ENCODE measurements around the gene SLC24A5. TPM values are rescaled to one million over a fixed set of nuclear protein-coding genes. Genes with fewer than 3 reads are reported as not detected.

SLC24A5 gene
- total RNA-seq (ENCODE audit: low replicate concordance): 0.65 TPM in 1 of 2 replicates, not detected in the other

DNA sequence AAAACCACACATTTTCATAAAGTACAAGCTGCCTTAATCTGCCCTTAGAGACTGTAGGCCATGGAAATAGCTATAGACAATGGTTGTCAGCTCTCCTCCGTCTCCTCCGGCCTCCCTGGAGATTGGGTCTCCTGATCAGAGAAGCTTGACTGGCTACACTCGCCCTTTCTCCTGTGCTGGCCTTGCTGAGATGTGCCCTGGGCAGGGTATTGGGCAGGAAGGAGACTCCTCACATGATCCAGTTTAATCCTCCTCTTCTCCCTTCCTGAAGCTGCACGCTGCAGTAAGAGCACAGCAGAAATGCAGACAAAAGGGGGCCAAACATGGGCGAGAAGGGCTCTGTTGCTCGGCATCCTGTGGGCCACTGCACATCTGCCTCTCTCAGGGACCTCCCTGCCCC, at the start of gene SLC24A5:
SLC24A5 (plus strand) TSS at position 246 of the 400 bp plus-strand sequence; CDS start at position 301, 55 bp downstream.
- H3K4me3 Mint-ChIP-seq: no peak within 1 kb of the TSS
- Histone ChIP-seq H3K79me2 (ENCODE audit: low read depth) (no peaks in the 10 kb centered on the region), H3K27ac (no peak within 1 kb of the TSS), H3K9me3 (ENCODE audit: low read depth) (no peaks in the 10 kb centered on the region), H3F3A (ENCODE audit: low read depth) (no peaks in the 10 kb centered on the region), H3K4me1 (peaks cover 13% of the 10 kb centered on the region), H3K4me2 (peak within 1 kb of the TSS; percentile 15), H4K20me1 (ENCODE audit: low read depth) (no peaks in the 10 kb centered on the region), H3K36me3 (no peaks in the 10 kb centered on the region), H2AFZ (replicated peaks) (peak within 1 kb of the TSS; percentile 94), H3K27me3 (no peaks in the 10 kb centered on the region), H3K9ac (no peak within 1 kb of the TSS), H3K4me3 (no peak within 1 kb of the TSS)
- no peaks in the 10 kb centered on the region for H3K36me3 Mint-ChIP-seq
- peak within 1 kb of the TSS; percentile 85 for H3K27ac Mint-ChIP-seq
- no peak for DNase-seq (ENCODE audit: low spot score)
- TF ChIP-seq EZH2 (IDR thresholded peaks at IDR 0.05): no peak
- TF ChIP-seq EZH2phosphoT487 (IDR thresholded peaks at IDR 0.05): no peak
- TF ChIP-seq, protein P1, sequence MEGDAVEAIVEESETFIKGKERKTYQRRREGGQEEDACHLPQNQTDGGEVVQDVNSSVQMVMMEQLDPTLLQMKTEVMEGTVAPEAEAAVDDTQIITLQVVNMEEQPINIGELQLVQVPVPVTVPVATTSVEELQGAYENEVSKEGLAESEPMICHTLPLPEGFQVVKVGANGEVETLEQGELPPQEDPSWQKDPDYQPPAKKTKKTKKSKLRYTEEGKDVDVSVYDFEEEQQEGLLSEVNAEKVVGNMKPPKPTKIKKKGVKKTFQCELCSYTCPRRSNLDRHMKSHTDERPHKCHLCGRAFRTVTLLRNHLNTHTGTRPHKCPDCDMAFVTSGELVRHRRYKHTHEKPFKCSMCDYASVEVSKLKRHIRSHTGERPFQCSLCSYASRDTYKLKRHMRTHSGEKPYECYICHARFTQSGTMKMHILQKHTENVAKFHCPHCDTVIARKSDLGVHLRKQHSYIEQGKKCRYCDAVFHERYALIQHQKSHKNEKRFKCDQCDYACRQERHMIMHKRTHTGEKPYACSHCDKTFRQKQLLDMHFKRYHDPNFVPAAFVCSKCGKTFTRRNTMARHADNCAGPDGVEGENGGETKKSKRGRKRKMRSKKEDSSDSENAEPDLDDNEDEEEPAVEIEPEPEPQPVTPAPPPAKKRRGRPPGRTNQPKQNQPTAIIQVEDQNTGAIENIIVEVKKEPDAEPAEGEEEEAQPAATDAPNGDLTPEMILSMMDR (IDR thresholded peaks at IDR 0.05): no peak
- H3K9me3 Mint-ChIP-seq: no peaks in the 10 kb centered on the region
- no peaks in the 10 kb centered on the region for H3K27me3 Mint-ChIP-seq (ENCODE audit: insufficient read depth, low read depth)
- H3K4me1 Mint-ChIP-seq: peaks cover 30% of the 10 kb centered on the region

DNA sequence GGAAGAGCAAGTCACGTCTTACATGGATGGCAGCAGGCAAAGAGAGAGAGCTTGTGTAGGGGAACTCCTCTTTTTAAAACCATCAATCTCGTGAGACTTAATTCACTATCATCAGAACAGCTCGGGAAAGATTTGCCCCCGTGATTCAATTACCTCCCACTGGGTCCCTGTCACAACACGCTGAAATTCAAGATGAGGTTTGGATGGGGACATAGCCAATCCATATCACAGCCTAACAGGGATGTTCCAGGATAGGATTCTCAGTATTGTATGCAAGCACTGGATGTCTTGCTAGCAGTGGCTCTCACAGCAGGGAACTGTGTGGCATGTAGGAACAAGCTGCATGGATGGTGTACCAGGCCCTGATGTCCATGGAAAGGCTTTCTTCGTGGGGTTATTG, 47.8 kb upstream of the SLC24A5 start:
- H3K4me1 ChIP-seq: no peaks in the 10 kb centered on the region
- no peak for TF ChIP-seq EZH2phosphoT487 (IDR thresholded peaks at IDR 0.05)
- no peak for TF ChIP-seq EZH2 (IDR thresholded peaks at IDR 0.05)
- H3K27me3 ChIP-seq: no peaks in the 10 kb centered on the region
- no peaks in the 10 kb centered on the region for H3K36me3 ChIP-seq
- Mint-ChIP-seq H3K36me3 (no peaks in the 10 kb centered on the region), H3K9me3 (peaks cover 19% of the 10 kb centered on the region), H3K27ac (no peak overlapping the region), H3K4me3 (no peak overlapping the region), H3K4me1 (peaks cover 10% of the 10 kb centered on the region), H3K27me3 (ENCODE audit: insufficient read depth, low read depth) (peaks cover 7% of the 10 kb centered on the region)
- no peak for DNase-seq (ENCODE audit: low spot score)
- no peak overlapping the region for H2AFZ ChIP-seq (replicated peaks)
- H3K9me3 ChIP-seq (ENCODE audit: low read depth): no peaks in the 10 kb centered on the region
- H3K4me3 ChIP-seq: no peak overlapping the region
- no peaks in the 10 kb centered on the region for H3F3A ChIP-seq (ENCODE audit: low read depth)
- H3K27ac ChIP-seq: no peak overlapping the region
- H3K4me2 ChIP-seq: no peak overlapping the region
- no peaks in the 10 kb centered on the region for H3K79me2 ChIP-seq (ENCODE audit: low read depth)
- H3K9ac ChIP-seq: no peak overlapping the region
- H4K20me1 ChIP-seq (ENCODE audit: low read depth): no peaks in the 10 kb centered on the region

DNA sequence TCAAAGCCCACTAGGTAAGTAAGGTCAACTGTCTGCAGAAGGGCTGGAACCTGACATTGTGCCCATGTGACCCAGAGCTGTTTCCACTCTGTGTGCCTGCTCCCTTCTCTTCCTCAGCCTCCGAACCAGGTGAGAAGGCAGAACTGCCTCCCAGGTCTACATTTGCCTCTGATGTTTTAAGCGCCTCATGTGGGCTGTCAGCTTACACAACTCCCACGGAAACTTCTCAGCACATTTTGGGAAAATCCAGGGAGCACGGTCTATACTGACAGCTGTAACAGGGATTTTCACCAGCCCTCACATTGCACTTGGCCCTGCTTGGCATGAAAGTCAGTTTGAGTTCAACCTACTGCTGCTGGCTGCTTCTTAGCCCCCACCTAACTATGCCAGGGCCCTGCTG, 46.9 kb upstream of the SLC24A5 start:
- Histone ChIP-seq H3K79me2 (ENCODE audit: low read depth) (no peaks in the 10 kb centered on the region), H3K4me2 (no peak overlapping the region), H3K27me3 (no peaks in the 10 kb centered on the region), H3K27ac (no peak overlapping the region), H4K20me1 (ENCODE audit: low read depth) (no peaks in the 10 kb centered on the region), H3K9ac (no peak overlapping the region), H3K36me3 (no peaks in the 10 kb centered on the region), H3K4me3 (no peak overlapping the region), H3F3A (ENCODE audit: low read depth) (no peaks in the 10 kb centered on the region), H3K4me1 (no peaks in the 10 kb centered on the region), H2AFZ (replicated peaks) (no peak overlapping the region), H3K9me3 (ENCODE audit: low read depth) (no peaks in the 10 kb centered on the region)
- TF ChIP-seq, protein P1 (IDR thresholded peaks at IDR 0.05): no peak
- TF ChIP-seq EZH2 (IDR thresholded peaks at IDR 0.05) (no peak), EZH2phosphoT487 (IDR thresholded peaks at IDR 0.05) (no peak)
- Mint-ChIP-seq H3K27ac (no peak overlapping the region), H3K27me3 (ENCODE audit: insufficient read depth, low read depth) (peaks cover 7% of the 10 kb centered on the region), H3K4me3 (no peak overlapping the region), H3K4me1 (peaks cover 10% of the 10 kb centered on the region), H3K9me3 (peaks cover 19% of the 10 kb centered on the region), H3K36me3 (no peaks in the 10 kb centered on the region)
- no peak for DNase-seq (ENCODE audit: low spot score)

DNA sequence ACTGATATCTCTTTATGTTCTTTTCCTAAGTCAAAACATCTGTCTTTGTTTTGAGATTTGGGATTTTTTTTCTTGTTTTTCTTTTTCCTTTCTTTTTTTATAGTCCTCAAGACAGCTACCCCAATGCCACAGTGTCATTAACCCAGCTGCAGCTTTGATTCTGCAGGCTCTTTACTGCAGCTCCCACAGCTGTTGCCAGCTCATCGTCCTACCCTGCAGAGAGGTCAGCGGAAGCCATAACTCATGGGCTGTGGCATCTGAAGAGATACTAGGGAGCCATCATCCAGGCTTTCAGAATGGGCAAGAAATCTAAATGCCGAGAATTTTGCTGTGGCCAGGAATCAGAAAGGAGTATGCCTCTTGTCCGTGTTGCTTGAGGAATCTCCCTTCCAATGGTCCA, 44.3 kb upstream of the SLC24A5 start:
- Histone ChIP-seq H4K20me1 (ENCODE audit: low read depth) (no peaks in the 10 kb centered on the region), H3K9ac (no peak overlapping the region), H3K4me1 (no peaks in the 10 kb centered on the region), H3F3A (ENCODE audit: low read depth) (no peaks in the 10 kb centered on the region), H3K4me3 (no peak overlapping the region), H3K36me3 (no peaks in the 10 kb centered on the region), H2AFZ (replicated peaks) (no peak overlapping the region), H3K27ac (no peak overlapping the region), H3K9me3 (ENCODE audit: low read depth) (no peaks in the 10 kb centered on the region), H3K79me2 (ENCODE audit: low read depth) (no peaks in the 10 kb centered on the region), H3K27me3 (no peaks in the 10 kb centered on the region), H3K4me2 (no peak overlapping the region)
- no peak for DNase-seq (ENCODE audit: low spot score)
- no peak overlapping the region for H3K4me3 Mint-ChIP-seq
- H3K9me3 Mint-ChIP-seq: peaks cover 14% of the 10 kb centered on the region
- peaks cover 10% of the 10 kb centered on the region for H3K4me1 Mint-ChIP-seq
- H3K36me3 Mint-ChIP-seq: no peaks in the 10 kb centered on the region
- H3K27ac Mint-ChIP-seq: no peak overlapping the region
- peaks cover 5% of the 10 kb centered on the region for H3K27me3 Mint-ChIP-seq (ENCODE audit: insufficient read depth, low read depth)
- no peak for TF ChIP-seq EZH2 (IDR thresholded peaks at IDR 0.05)
- TF ChIP-seq EZH2phosphoT487 (IDR thresholded peaks at IDR 0.05): no peak
- TF ChIP-seq, protein P1 (IDR thresholded peaks at IDR 0.05): no peak
